Endodermal cell (in vitro differentiated cells): ENCODE results near the gene TANGO2. TPM values are rescaled to one million over a fixed set of nuclear protein-coding genes. Genes with fewer than 3 reads are reported as not detected.

ENCODE experiments used
- DNase-seq: peaks from one replicate; pipeline ENCODE4 v3.0.0-alpha.2; 2017
- H3K27ac ChIP-seq: 2 replicates; pipeline ENCODE4 v1.5.1; 2013; ENCODE audit warnings: mild to moderate bottlenecking, low read depth, low read length, moderate library complexity
- H3K27me3 ChIP-seq: 2 replicates; pipeline ENCODE4 v1.6.1; 2013; ENCODE audit warnings: mild to moderate bottlenecking, low read length, moderate library complexity; ENCODE audit not compliant: insufficient read depth, control insufficient read depth, poor library complexity, severe bottlenecking
- H3K36me3 ChIP-seq: 2 replicates; pipeline ENCODE4 v1.7.0; 2013; ENCODE audit warnings: mild to moderate bottlenecking, low read length, moderate library complexity; ENCODE audit not compliant: control insufficient read depth, insufficient read depth
- H3K4me1 ChIP-seq: one replicate; pipeline ENCODE4 v1.7.0; 2013; ENCODE audit warnings: low read length; ENCODE audit not compliant: control insufficient read depth, insufficient read depth
- H3K4me3 ChIP-seq: 2 replicates; pipeline ENCODE4 v1.5.1; 2013; ENCODE audit warnings: mild to moderate bottlenecking, low read length, moderate library complexity
- H3K9ac ChIP-seq: 2 replicates; pipeline ENCODE4 v1.6.1; 2013; ENCODE audit warnings: mild to moderate bottlenecking, low read length, moderate library complexity; ENCODE audit not compliant: poor library complexity, severe bottlenecking; ENCODE audit errors: extremely low read depth
- H3K9me3 ChIP-seq: 2 replicates; pipeline ENCODE4 v1.6.1; 2013; ENCODE audit warnings: mild to moderate bottlenecking, low read length, moderate library complexity; ENCODE audit not compliant: control insufficient read depth
- H3K27ac Mint-ChIP-seq: 2 replicates; pipeline ENCODE4 v1.8.0; 2020; ENCODE audit warnings: mixed read lengths
- H3K27me3 Mint-ChIP-seq: 2 replicates; pipeline ENCODE4 v1.8.0; 2021; ENCODE audit warnings: mild to moderate bottlenecking, mixed read lengths; ENCODE audit not compliant: insufficient read depth
- H3K36me3 Mint-ChIP-seq: 2 replicates; pipeline ENCODE4 v1.8.0; 2020; ENCODE audit warnings: low read depth, mixed read lengths
- H3K4me1 Mint-ChIP-seq: 2 replicates; pipeline ENCODE4 v1.8.0; 2020; ENCODE audit warnings: mixed read lengths
- H3K4me3 Mint-ChIP-seq: 2 replicates; pipeline ENCODE4 v1.8.0; 2020; ENCODE audit warnings: mild to moderate bottlenecking, moderate library complexity, mixed read lengths
- H3K9me3 Mint-ChIP-seq: 2 replicates; pipeline ENCODE4 v1.8.0; 2020; ENCODE audit warnings: mild to moderate bottlenecking, mixed read lengths
- CTCF ChIP-seq: fragments of 200-600 bp; sonication (generic); conservative IDR thresholded peaks from 2 replicates; pipeline ENCODE4 v1.5.0; 2021; ENCODE audit warnings: antibody characterized with exemption, mild to moderate bottlenecking
- WGBS, 2 experiments: methylation state at CpG; one replicate each; pipeline versions ENCODE4 v1.1.5 to v1.1.7; 2013; ENCODE audit warnings: missing lambda C conversion rate in 2 of 2, mixed read lengths in 1 of 2; ENCODE audit not compliant: insufficient coverage in 1 of 2, insufficient read length in 1 of 2; 5-methylcytosine and 5-hydroxymethylcytosine counted together
- total RNA-seq, 2 donors: library from RNA; stranded (reverse); fragmentation: NEBNext Ultra II Directional in 1 of 2; extraction: Animal tissue kit (Norgen Biotek cat#: 25700) in 1 of 2; gene quantifications; 2 replicates in 1 of 2; 3 replicates in 1 of 2; pipeline ENCODE4 v1.2.1, GENCODE V29; 2021

The TANGO2 gene
- total RNA-seq, 2 donors from 2014 or later, result 19.9 to 21.8 TPM

- Histone ChIP-seq H3K4me1 (no peaks in the 10 kb centered on the region), H3K36me3 (peaks cover 3% of the 10 kb centered on the region), H3K27me3 (no peaks in the 10 kb centered on the region), H3K4me3 (no peak overlapping the region), H3K27ac (no peak overlapping the region), H3K9ac (no peak overlapping the region), H3K9me3 (no peaks in the 10 kb centered on the region)
- Mint-ChIP-seq H3K36me3 (peaks cover 8% of the 10 kb centered on the region), H3K27ac (no peak overlapping the region), H3K27me3 (no peaks in the 10 kb centered on the region), H3K4me3 (no peak overlapping the region), H3K9me3 (no peaks in the 10 kb centered on the region), H3K4me1 (peaks cover 5% of the 10 kb centered on the region)
- 89 to 95% methylated on average over 12 to 16 of the region's 16 CpGs for WGBS, 2 experiments
- TF ChIP-seq CTCF, result no peak
- no peak for DNase-seq
These were observed 11.0 kb downstream of the TANGO2 start for GRCh38 chr22:20031732-20032406.

GRCh38 chr22:20032407-20032991 lies 11.6 kb downstream of the TANGO2 start:
- WGBS, 2 experiments, result 95 to 96% methylated on average over 5 to 7 of the region's 7 CpGs
- Mint-ChIP-seq H3K4me3 (no peak overlapping the region), H3K27ac (no peak overlapping the region), H3K27me3 (no peaks in the 10 kb centered on the region), H3K4me1 (peaks cover 5% of the 10 kb centered on the region), H3K36me3 (peaks cover 9% of the 10 kb centered on the region), H3K9me3 (no peaks in the 10 kb centered on the region)
- no peak overlapping the region for H3K9ac ChIP-seq
- H3K36me3 ChIP-seq, result peaks cover 9% of the 10 kb centered on the region
- H3K27me3 ChIP-seq, result no peaks in the 10 kb centered on the region
- H3K4me1 ChIP-seq, result no peaks in the 10 kb centered on the region
- no peak overlapping the region for H3K4me3 ChIP-seq
- no peak for DNase-seq
- no peak overlapping the region for H3K27ac ChIP-seq
- H3K9me3 ChIP-seq, result no peaks in the 10 kb centered on the region
- no peak for TF ChIP-seq CTCF

GRCh38 chr22:20033045-20033706 lies 12.3 kb downstream of the TANGO2 start:
- no peaks in the 10 kb centered on the region for H3K27me3 Mint-ChIP-seq
- 93 to 95% methylated on average over 7 to 14 of the region's 14 CpGs for WGBS, 2 experiments

More at GRCh38 chr22:20033045-20033706, 12.3 kb downstream of the TANGO2 start:
- Histone ChIP-seq H3K27me3 (no peaks in the 10 kb centered on the region), H3K4me3 (no peak overlapping the region), H3K4me1 (no peaks in the 10 kb centered on the region), H3K9me3 (no peaks in the 10 kb centered on the region), H3K27ac (no peak overlapping the region), H3K9ac (no peak overlapping the region), H3K36me3 (peaks cover 9% of the 10 kb centered on the region)
- Mint-ChIP-seq H3K4me3 (no peak overlapping the region), H3K27ac (no peak overlapping the region), H3K4me1 (peaks cover 5% of the 10 kb centered on the region), H3K36me3 (peaks cover 14% of the 10 kb centered on the region), H3K9me3 (no peaks in the 10 kb centered on the region)
- no peak for TF ChIP-seq CTCF
- DNase-seq, result no peak
